DMS 273 (cell line): ENCODE data around the gene SMAD3.

Experiments used
- DNase-seq: peaks from one replicate; lab custom pipeline; 2025; ENCODE audit not compliant: unreplicated experiment; lab: John Stamatoyannopoulos, UW

The SMAD3 gene

DNA sequence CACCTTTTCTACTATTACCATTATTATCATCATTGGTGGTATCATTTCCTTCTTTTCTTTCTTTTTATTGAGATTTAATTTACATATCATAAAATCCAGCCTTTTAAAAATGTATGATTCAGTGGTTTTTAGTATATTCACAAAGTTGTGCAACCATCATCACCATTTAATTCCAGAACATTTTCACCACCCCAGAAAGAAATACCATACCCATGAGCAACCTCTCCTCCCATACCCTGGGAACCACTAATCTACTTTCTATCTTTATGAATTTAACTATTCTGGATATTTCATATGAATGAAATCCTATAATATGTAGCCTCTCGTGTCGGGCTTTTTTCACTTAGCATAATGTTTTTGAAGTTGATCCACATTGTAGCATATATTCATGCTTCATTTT, 159.9 kb downstream of the SMAD3 start:
- DNase-seq: no peak

DNA sequence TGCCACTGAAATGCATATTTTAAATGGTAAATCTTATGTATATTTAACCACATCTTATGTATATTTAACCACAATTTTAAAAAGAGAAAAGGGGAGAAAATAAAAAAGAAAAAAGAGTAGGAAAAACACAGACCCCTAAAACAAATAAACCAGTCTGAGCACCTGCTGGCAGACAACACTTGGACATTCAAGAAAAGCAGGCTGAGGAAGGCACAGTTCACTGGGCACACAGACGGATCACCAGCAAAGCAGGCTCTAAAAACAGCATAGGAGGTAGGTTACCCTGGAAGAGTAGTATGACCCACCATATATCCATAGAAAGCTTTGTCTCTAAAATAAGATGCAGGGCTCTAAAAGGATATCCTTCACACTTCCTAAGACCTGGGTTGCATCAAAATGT, 162.0 kb downstream of the SMAD3 start:
- no peak for DNase-seq

DNA sequence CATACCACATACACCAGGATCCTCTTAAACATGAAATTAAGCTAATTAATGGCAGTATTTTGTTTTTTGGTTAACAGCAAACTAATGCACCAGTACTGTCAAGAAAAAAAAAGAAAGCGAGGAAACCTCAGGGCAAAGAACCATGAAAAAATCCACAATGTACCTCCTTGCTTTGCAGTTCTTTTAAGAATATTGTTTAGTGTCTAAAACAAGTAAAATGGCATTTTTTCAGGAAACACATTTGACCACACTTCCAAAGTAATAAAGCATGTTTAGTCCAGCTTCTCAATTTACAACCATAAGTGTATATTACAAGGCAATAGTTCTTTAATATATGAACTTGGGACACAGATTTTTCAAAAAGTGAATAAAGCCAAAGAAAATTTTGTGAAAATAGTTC, 162.4 kb downstream of the SMAD3 start:
- DNase-seq: no peak

DNA sequence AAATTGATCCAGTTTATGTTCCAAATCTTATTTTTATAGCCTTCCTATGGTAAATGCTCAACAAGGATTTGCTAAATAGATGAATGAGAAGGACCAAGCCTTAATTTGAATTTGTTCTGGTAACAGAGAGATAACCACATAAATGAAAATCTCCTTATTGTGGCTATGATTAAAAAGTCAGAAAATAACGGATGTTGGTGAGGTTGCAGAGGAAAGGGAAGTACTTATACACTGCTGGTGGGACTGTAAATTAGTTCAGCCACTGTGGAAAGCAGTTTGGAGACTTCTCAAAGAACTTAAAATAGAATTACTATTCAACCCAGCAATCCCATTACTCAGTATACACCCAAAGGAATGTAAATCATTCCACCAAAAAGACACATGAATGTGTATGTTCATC, 162.9 kb downstream of the SMAD3 start:
- no peak for DNase-seq

DNA sequence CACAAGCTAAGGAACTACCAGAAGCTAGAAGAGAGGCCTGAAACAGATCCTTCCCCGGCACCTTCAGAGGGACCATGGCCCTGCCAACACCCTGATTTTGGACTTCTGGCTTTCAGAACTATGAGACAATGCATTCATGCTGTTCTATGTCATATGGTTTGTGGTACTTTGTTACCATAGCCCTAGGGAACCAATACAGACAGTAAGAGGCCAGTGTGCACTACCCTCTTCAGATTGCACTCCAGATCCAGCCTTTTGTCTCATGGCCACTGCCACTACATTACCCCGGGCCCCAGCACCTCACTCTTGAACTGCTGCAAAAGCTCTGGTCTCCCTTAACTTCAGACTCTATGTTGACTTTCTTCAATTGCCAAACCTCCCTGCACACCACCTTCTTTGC, 165.1 kb downstream of the SMAD3 start:
- no peak for DNase-seq

DNA sequence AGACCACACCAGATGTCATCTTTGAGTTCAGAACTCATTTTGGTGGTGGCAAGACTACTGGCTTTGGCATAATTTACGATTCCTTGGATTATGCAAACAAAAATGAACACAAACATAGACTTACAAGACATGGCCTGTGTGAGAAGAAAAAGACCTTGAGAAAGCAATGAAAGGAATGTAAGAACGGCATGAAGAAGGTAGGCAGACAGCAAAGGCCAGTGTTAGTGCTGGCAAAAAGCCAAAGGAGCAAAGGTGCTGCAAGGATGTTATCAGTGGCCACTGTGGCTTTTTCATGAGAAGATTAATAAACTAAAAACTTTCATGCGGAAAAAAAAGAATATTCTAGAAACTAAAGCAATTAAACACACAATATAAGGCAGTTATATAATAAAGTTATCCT, 167.2 kb downstream of the SMAD3 start:
- DNase-seq: no peak

DNA sequence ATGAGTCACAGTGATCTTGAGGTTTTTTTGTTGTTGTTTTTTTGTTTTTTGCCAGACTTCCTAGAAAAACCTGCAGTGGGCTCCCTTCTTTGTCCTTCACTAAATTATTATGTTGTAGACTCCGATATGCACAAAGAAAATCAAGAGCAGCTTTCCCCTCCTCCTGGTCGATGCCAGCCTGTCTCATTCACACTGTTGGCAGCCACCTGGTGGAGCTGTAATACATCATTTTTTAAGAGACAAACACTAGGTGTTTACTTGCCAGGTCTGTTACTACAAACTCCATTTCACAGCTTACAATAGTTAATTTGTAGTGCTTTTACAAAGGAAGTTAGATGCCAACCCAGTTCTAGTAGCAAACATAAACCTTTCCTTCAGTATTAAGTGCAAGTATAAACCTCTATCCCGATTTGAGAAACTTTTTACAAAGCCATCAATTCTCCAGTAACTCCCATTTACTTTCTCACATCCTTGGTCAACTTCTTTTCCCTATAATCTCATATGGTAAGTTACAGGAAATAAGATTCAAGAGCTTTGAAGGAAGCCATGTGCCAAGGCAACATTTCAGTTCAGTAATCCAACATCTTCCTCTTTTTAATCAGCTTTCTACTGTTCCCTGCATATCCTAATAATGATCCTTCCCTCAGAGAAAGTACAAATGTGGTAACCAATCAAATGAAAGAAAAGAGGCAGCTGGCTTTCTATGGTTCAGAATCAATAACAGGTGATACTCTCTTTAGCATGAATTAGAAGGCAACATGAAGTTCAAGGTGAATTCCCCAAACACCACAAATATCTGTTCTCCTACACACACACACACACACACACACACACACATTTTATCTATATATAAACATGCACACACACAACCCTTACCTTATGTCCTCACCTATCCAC, 175.1 kb downstream of the SMAD3 start:
- peak; percentile 43 for DNase-seq

DNA sequence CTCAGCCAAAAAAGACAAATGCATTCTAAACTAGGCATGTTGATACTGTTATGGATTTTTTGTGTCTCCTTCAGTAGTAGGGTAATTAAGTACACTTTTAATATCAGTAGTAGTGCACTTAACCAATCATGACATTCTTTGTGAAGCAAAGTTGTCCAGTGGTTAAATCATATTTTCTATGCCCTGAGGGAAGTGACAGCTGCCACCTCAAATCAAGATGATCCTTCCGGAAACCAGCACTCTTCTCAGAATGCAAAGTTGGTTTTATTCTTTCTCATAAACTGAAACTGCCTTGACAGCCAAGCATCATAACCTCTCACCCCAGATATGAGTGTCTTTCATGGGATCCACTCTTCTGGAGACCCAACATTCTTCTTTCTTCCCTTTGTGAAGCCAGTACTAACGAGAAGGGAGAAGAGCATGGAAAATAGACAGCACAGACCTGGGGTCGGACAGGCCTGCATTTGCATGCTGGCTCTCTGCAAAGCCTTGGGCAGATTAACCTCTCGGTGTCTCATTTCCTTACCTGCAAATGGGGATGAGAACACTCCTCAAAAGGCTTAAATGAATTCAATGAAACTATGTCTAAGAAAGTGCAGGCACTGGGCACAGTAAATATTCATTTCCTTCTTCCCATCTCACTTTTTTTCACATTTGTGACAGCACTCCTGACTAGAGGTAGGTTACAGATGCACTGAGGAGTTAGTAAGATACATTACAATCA, 175.9 kb downstream of the SMAD3 start:
- no peak for DNase-seq

DNA sequence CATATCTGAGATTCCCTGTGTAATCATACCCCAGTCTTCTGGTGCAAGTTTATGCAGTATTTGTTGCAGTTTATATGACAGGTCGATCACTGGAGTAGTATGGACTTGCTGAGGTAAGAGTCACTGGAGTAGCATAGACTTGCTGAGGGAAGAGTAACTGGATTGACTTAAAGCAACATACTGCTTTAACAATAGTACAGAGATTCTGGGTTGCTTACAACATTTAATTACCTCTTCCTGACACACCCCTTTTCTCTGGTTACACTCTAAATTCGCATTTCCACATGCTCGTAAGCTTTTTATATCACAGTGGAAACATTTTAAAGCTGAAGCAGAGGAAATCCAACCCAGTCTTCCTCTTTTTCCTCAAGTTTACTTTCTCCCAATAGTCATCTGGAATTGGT, 177.3 kb downstream of the SMAD3 start:
- DNase-seq: peak; percentile 10
